NCI-H524 treated with DMSO at 0.1 percent for 48 hours (cell line): ENCODE measurements around the gene ITPR2.
A peak's percentile ranks its signal among the peaks of the same experiment; 100 is the strongest.

Source experiments
- DNase-seq: peaks from one replicate; lab custom pipeline; 2025; lab: John Stamatoyannopoulos, UW

Gene ITPR2

GRCh38 chr12:26513363-26514043, 319.5 kb downstream of the ITPR2 start:
- DNase-seq, result no peak

GRCh38 chr12:26512213-26512612, 320.8 kb downstream of the ITPR2 start:
- no peak for DNase-seq

GRCh38 chr12:26510354-26510674, 322.7 kb downstream of the ITPR2 start:
- DNase-seq, result no peak

GRCh38 chr12:26507613-26508012, 325.4 kb downstream of the ITPR2 start:
- no peak for DNase-seq

- DNase-seq, result no peak
Measured at GRCh38 chr12:26499979-26500640, 332.9 kb downstream of the ITPR2 start.

- DNase-seq, result no peak
Measured at GRCh38 chr12:26496170-26496569, 336.8 kb downstream of the ITPR2 start.

- no peak for DNase-seq
Measured at GRCh38 chr12:26493656-26494055, 339.3 kb downstream of the ITPR2 start.

GRCh38 chr12:26492406-26492805, 340.6 kb downstream of the ITPR2 start:
- no peak for DNase-seq

GRCh38 chr12:26489908-26490307, 343.1 kb downstream of the ITPR2 start:
- no peak for DNase-seq

GRCh38 chr12:26488351-26488750, 344.6 kb downstream of the ITPR2 start:
- DNase-seq, result no peak

- peak; percentile 25 for DNase-seq
Measured at GRCh38 chr12:26473291-26473690, 359.7 kb downstream of the ITPR2 start.

- no peak for DNase-seq
Measured at GRCh38 chr12:26471560-26471959, 361.4 kb downstream of the ITPR2 start.

GRCh38 chr12:26469421-26470180, 363.4 kb downstream of the ITPR2 start:
- no peak for DNase-seq

- DNase-seq, result no peak
Measured at GRCh38 chr12:26467351-26467750, 365.6 kb downstream of the ITPR2 start.

- no peak for DNase-seq
Measured at GRCh38 chr12:26466726-26467125, 366.3 kb downstream of the ITPR2 start.

GRCh38 chr12:26465419-26466097, 367.4 kb downstream of the ITPR2 start:
- DNase-seq, result no peak

GRCh38 chr12:26461776-26462175, 371.2 kb downstream of the ITPR2 start:
- DNase-seq, result no peak

GRCh38 chr12:26460361-26460760, 372.6 kb downstream of the ITPR2 start:
- DNase-seq, result no peak

GRCh38 chr12:26455936-26456574, 376.9 kb downstream of the ITPR2 start:
- no peak for DNase-seq

- DNase-seq, result no peak
Measured at GRCh38 chr12:26453246-26453645, 379.7 kb downstream of the ITPR2 start.

GRCh38 chr12:26452511-26452910, 380.5 kb downstream of the ITPR2 start:
- DNase-seq, result peak; percentile 52

- no peak for DNase-seq
Measured at GRCh38 chr12:26451763-26452162, 381.2 kb downstream of the ITPR2 start.
